PC-3 (cell line): ENCODE results near the gene RNF157.

Experiments
- EZH2 ChIP-seq: fragments of 300-600 bp; sonication (generic); IDR thresholded peaks from one replicate; pipeline ENCODE4 v1.6.1; 2017; ENCODE audit warnings: antibody characterized with exemption, mild to moderate bottlenecking, low read length; ENCODE audit not compliant: unreplicated experiment
- EZH2phosphoT487 ChIP-seq: fragments of 300-600 bp; sonication (generic); IDR thresholded peaks from 2 replicates; pipeline ENCODE4 v1.6.1; 2018; ENCODE audit warnings: mild to moderate bottlenecking, antibody characterized with exemption, low read length, borderline replicate concordance
- TF ChIP-seq, protein P1 (sequence below): fragments of 300-600 bp; sonication (generic); conservative IDR thresholded peaks from 2 replicates; pipeline ENCODE4 v1.5.1; 2017; ENCODE audit warnings: antibody characterized with exemption, low read depth, mild to moderate bottlenecking, low read length

DNA sequence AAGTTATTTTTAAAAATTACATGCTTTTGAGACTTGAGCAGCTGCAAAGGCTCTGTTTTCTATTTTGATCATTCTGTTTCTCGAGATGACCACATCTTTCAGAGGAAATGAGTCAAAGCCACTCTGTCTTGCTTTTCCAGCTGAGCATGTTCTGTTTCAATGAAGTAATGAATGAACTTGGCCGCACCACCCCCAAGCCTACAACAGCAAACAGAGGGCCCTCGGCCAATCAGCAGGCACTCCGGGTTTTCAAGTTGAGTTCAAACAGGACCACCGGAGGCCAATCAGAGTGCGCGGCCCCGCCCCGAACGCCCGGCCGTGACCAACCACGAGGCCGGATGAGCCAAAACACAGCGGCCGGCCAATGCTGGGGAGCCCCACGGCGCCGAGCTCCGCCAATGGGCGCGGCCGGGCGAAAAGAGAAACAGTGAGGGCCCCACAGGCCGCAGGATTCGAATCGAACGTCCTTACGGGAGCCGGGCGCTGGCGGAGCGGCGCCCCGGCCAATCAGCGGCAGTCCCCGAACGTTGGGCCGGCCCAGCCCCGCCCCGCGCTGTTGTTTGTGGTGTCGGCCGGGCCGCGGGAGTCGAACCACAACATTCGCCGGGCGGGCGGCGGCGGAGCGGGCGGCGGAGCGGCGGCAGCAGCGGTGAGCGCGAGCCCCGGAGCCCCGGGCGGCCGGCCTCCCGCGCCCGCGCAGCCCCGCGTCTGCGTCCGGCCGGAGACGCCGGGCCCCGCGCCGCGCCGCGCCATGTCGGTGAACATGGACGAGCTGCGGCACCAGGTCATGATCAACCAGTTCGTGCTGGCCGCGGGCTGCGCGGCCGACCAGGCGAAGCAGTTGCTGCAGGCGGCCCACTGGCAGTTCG is 24.7 kb upstream of the RNF157 start, which contains the start of gene UBALD2:
- TF ChIP-seq, protein P1, sequence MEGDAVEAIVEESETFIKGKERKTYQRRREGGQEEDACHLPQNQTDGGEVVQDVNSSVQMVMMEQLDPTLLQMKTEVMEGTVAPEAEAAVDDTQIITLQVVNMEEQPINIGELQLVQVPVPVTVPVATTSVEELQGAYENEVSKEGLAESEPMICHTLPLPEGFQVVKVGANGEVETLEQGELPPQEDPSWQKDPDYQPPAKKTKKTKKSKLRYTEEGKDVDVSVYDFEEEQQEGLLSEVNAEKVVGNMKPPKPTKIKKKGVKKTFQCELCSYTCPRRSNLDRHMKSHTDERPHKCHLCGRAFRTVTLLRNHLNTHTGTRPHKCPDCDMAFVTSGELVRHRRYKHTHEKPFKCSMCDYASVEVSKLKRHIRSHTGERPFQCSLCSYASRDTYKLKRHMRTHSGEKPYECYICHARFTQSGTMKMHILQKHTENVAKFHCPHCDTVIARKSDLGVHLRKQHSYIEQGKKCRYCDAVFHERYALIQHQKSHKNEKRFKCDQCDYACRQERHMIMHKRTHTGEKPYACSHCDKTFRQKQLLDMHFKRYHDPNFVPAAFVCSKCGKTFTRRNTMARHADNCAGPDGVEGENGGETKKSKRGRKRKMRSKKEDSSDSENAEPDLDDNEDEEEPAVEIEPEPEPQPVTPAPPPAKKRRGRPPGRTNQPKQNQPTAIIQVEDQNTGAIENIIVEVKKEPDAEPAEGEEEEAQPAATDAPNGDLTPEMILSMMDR, result no peak
- TF ChIP-seq EZH2 (no peak), EZH2phosphoT487 (no peak)
